HG03442 (cell line): ENCODE results near the gene SPEM1.

ENCODE experiments used
- ATAC-seq: cut with Tn5 transposase; IDR thresholded peaks from one replicate; pipeline ENCODE4 v1.9.1; 2021; ENCODE audit warnings: mild to moderate bottlenecking, moderate library complexity; ENCODE audit not compliant: unreplicated experiment

Gene SPEM1, protein sequence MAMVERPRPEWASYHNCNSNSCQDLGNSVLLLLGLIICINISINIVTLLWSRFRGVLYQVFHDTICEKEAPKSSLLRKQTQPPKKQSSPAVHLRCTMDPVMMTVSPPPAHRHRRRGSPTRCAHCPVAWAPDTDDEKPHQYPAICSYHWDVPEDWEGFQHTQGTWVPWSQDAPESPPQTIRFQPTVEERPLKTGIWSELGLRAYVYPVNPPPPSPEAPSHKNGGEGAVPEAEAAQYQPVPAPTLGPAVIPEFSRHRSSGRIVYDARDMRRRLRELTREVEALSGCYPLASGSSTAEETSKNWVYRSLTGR

DNA sequence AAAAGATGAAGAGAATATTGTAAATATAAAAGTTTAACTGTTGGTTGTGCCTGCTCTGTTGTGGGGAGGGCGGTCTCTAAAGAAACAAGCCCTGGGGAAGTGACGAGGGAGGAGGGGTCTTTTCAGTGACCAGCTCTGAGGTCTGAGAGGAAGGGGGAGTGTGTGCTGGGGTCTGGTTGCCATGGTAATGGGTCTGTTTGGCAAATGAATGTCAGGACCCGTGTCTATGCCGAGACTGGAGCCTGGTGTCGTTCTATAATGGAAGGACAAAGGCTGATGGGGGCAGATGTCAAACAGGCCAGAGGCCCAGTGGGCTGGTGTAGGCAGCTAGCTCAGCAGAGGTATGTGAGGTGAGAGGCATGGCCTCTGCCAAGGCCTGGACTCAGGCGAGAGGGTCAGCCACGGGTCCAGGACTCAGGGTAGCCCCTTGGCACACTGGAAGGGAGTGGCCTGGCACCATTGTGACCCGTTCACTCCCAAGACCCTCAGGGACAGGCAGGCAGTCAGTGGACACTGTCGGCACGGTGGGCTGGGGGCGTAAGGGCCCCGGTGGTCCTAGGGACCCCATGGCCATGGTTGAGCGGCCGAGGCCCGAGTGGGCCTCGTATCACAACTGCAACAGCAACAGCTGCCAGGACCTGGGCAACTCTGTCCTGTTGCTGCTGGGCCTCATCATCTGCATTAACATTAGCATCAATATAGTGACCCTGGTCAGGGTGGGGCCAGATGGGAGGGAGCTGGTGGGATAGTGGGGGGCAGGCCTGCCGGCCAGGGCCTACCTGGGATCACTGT lies at the start of gene SPEM1:
Gene SPEM1, plus strand, starts transcription at position 506 of the 792 bp plus-strand sequence. Its CDS starts 61 bp downstream, at position 567.
- ATAC-seq: no peak

- ATAC-seq: no peak
Measured at GRCh38 chr17:7370853-7371252, 49.3 kb upstream of the SPEM1 start.

DNA sequence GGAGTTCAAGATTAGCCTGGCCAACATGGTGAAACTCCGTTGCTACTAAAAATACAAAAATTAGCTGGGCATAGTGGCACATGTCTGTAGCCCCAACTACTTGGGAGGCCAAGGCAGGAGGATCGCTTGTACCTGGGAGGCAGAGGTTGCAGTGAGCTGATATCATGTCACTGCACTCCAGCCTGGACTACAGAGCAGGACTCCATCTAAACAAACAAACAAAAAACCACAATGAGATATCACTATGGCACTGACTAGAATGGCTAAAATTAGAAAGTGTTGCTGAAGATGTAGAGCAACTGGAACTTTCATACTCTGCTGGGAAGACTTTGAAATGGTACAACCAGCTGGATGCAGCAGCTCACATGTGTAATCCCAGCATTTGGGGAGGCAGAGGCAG lies 45.8 kb upstream of the SPEM1 start:
- ATAC-seq: no peak

- no peak for ATAC-seq
Measured at GRCh38 chr17:7379134-7379533, 41.0 kb upstream of the SPEM1 start.

GRCh38 chr17:7380321-7380720 lies 39.8 kb upstream of the SPEM1 start:
- no peak for ATAC-seq

GRCh38 chr17:7380855-7381683 lies 39.1 kb upstream of the SPEM1 start, which contains the start of gene TNK1:
TSS of gene TNK1 (plus strand) at chr17:7381089. CDS start at chr17:7382927, 1,838 bp downstream.
- ATAC-seq: no peak

DNA sequence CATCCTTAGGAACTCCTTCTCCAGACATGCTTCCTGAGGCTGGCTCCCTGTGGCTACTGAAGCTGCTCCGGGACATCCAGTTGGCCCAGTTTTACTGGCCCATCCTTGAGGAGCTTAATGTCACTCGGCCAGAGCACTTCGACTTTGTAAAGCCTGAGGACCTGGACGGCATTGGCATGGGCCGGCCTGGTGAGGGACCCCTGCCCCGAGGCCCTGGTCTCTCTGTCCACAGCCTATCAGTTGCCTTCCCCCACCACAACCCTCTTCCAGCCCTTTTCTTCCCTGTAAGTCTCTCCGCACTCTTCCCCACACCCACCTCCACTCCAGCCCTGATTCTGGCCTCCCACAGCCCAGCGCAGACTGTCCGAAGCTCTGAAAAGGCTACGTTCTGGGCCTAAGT lies 37.2 kb upstream of the SPEM1 start:
- no peak for ATAC-seq

DNA sequence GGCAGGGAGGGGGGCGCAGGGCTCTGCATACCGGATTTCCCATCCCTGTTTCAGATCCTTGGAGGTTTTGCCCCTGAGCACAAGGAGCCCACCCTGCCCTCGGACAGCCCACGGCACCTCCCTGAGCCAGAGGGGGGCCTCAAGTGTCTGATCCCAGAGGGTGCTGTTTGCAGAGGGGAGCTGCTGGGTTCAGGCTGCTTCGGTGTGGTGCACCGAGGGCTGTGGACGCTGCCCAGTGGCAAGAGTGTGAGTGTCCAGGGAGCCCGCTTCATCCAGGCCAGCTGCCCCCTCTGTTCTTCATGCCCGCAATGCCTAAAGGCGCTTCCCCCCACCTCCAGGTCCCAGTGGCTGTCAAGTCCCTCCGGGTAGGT lies 36.8 kb upstream of the SPEM1 start:
- ATAC-seq: no peak

DNA sequence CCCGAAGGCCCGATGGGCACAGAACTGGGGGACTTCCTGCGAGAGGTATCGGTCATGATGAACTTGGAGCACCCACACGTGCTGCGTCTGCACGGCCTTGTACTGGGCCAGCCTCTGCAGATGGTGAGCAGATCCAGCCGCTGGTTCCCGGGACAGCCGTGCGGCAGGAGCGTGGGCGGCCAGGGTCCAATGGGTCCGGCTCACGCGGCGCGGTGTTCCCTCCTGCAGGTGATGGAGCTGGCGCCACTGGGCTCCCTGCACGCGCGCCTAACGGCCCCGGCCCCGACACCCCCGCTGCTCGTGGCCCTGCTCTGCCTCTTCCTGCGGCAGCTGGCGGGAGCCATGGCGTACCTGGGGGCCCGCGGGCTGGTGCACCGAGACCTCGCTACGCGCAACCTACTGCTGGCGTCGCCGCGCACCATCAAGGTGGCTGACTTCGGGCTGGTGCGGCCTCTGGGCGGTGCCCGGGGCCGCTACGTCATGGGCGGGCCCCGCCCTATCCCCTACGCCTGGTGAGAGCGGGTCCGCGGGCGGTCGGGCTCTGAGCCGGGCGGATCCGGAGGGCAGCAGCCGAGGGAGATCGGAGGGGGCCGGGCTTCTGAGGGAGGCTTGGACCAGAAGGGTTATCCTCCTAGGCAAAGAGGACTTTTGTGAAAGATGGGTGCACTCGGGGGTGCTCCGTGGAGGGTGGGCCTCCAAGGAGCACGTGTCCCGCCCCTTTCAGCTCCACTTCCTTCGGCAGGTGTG lies 36.2 kb upstream of the SPEM1 start:
- peak; percentile 60 for ATAC-seq

DNA sequence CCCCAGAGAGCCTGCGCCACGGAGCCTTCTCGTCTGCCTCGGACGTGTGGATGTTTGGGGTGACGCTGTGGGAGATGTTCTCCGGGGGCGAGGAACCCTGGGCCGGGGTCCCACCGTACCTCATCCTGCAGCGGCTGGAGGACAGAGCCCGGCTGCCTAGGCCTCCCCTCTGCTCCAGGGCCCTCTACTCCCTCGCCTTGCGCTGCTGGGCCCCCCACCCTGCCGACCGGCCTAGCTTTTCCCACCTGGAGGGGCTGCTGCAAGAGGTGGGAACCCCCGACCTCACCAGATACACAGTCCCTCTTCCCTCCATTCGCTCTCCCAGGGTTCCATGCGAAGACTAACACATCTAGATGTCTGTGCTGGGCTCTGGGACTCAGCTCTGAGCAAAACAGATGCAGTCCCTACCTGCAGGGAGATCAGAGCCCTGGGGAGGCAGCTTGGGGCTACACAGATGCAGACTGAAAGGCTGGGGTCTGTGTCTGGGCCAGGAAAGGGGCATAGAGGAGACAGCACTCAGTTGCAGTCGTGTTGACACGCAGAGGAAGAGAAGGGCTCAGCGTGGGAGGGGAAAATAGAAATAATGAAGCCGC lies 35.5 kb upstream of the SPEM1 start:
- no peak for ATAC-seq

GRCh38 chr17:7388856-7389255 lies 31.3 kb upstream of the SPEM1 start:
- no peak for ATAC-seq

- ATAC-seq: no peak
Measured at GRCh38 chr17:7389924-7390910, 29.9 kb upstream of the SPEM1 start.

DNA sequence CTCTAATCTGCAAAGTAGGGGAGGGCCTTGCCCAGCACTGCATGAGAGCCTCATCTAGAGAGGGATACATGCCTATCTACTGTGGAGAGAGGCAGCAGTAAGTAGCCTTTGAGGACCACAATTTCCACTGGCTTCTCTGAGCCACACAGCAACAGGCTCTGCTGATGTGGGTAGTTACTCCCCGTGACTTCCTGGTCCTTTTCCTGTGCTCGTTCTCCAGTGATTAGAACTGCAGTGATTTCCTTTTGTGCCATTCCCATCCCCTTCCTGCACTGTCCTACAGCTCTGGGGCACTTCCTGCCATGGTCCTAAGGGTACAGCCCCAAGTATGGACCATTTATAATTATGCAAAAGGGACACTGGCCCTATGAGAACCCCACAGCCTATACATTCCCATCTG lies 28.8 kb upstream of the SPEM1 start:
- no peak for ATAC-seq

DNA sequence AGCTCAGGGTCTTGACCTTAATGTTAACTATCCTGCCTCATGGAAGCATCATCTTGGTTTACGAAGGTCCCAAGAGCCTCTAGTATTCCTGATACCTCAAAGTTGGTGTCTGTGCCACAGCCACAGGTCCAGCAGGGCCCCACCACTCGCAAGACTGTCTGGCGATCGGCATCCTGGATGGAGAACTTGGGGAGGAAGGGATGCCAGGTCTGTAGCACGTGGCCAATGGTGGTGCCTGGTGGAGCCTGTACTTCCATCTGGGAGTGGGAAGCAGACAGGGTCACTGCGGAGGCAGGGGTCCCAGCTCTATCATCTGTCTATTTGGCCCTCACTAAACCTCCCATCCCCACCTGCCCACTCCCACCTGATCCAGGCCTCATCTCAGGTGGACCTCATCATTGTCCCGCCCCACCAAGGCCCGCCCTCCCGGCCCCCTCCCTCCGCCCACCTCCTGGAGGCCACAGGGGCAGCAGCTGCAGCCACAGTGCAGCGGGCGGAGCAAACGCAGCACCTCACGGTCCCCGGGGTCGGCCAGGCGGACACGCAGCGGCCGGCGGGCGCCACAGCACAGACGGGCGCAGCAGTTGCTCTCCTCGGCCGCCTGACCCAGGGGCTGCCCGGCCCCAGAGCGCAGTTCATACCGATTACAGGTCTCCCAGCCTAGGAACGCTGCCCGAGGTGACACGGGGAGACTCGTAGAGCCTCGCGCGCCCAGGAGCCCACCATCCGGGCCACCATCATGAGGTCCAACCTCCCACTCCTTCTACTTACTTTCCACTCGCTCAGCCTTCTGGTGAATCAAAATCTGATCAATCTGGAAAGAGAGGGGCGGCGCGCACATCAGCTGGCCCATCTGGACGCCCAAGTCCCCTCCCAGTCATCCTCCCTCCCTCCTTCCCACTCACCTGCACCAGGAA lies 27.2 kb upstream of the SPEM1 start:
- ATAC-seq: no peak

DNA sequence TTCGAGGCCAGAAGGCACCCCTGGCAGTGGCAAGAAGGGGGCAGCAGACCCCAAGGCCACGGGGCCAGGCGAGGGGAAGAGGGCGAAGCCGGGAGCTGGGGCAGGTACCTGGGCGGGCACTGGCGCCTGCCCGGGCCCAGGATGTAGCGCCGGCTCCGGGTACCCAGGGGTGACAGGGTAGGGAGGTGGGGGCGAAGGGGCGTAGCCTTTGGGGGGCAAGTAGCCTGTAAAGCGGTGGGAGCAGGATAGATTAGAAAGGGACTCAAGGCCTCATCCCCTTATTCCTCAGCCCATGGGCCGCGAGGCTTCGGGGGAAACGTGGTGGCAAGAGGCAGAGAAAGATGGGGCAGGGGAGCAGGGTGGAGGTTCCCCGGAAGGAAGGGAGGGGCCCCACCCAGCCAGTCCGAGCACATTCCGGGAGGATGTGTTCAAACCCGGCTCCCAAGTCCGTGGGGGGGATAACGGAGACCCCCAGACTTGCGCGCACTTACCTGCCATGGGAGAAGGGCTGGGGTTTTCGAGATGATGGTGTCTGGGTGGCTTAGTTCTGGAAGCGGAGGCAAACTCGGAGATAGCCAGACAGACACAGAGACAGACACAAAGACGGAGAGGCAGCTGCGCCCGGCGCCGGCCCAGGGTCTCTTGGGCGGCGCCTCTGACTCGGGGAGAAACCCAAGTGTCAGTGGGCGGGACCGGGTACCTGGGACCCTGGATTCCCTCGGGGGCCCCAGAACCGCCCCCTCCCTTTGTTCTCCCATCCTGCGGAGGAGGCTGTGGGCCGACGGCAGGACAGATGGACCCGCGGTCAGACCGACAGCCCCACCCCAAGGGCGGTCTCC lies 26.3 kb upstream of the SPEM1 start:
- ATAC-seq: peak; percentile 36

DNA sequence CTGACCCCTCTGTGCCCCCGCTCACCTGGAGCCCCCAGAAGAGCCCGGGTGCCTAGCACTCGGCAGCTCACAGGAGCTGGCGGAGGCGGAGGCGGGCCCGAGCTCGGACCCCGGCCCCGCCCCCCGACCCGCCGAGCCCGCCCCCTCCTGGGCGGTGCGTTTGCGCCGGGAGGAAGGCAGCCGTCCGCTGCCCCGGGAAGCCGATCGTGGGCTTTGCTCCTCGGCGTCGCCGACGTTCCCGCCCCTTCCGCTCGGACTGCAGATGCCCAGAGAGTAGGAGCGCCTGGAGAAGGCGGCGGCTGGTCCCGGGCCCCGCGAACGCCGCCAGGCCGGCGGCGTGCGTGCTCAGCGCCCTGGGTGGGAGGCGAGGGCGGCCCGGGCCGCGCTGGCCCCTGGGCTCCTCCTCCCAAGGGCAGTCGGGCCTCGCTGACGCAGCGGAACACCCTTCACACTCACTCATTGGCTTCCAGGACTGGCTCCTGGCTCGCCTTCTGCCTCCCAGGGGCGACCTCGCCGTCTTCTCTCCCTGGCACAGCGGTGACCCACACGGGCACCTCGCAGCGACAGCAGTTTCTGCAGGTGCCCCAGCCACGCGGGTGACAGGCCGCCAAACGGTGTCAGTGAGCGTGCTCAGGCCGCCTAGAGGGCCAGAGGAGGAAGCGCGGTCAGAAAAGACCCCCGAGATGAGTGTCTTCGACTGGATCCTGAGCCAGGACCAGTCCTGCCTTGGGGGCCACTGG lies 25.5 kb upstream of the SPEM1 start, which contains the start of gene PLSCR3:
Gene PLSCR3, minus strand, starts transcription at position 74 of the 740 bp plus-strand sequence. CDS start 415 bp downstream, outside the sequence.
- peak; percentile 74 for ATAC-seq
